Superior temporal gyrus (tissue), 1 donor: ENCODE measurements around the gene AUTS2.
"Not testable (repeated sequence)": the region's sequence is repeated elsewhere in the genome, so short reads cannot be mapped to it uniquely, and the experiment has no call there.

ENCODE experiments used
- DNase-seq: peaks from one replicate; pipeline ENCODE4 v3.0.0-alpha.2; 2016; ENCODE audit errors: extremely low spot score

AUTS2 gene

DNA sequence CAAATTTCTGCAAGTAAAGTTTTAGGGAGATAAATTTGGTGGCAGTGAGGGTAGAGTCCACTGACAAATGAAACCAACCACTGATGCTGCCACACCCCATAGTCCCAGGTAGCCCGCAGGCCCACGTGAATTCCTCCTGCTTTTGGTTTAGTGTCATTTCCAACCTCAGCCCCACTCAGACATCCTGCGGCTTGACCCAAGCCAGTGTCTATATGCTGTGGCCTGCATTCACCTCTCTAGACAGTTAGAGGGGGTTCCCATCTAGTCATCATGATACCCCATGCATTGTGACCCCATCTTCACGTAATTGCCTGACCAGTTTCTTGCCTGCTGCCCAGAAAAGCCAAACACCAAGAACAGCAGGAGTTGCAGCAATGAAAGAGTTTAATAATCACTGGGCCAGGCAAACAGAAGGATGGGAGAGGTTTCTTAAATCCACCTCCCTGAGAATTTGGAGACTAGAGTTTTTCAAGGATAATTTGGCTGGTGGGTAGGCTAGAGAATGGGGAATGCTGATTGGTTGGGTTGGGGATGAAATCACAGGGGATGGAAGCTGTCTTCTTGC, 1201.6 kb downstream of the AUTS2 start:
- DNase-seq, result no peak

GRCh38 chr7:70805360-70805759, 1207.1 kb downstream of the AUTS2 start:
- no peak for DNase-seq

- no peak for DNase-seq
Observed at GRCh38 chr7:70807650-70808049, 1209.4 kb downstream of the AUTS2 start.

GRCh38 chr7:70808876-70809275, 1210.6 kb downstream of the AUTS2 start:
- DNase-seq, result no peak

DNA sequence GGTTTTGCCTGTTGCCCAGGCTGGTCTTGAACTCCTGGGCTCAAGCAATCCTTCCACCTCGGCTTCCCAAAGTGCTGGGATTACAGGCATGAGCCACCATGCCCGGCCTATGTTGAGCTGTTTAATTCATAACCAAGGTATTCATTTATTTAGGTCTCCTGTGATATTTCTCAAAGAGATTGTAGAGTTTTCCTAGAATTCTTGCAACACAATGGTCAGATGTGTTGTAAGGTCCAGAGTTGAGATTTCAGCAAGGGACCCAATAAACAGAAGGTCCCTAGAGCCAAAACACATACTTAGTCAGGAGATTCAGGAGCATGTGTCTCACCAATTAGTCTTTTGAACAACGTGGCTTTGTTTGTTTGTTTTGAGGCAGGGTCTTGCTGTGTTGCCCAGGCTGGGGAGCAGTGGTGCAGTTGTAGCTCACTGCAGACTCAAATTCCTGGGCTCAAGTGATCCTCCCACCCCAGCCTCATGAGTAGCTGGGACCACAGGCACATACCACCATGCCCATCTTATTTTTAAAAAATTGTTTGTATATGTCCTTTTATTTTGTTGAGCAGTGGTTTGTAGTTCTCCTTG, 1212.4 kb downstream of the AUTS2 start:
- DNase-seq, result no peak

DNA sequence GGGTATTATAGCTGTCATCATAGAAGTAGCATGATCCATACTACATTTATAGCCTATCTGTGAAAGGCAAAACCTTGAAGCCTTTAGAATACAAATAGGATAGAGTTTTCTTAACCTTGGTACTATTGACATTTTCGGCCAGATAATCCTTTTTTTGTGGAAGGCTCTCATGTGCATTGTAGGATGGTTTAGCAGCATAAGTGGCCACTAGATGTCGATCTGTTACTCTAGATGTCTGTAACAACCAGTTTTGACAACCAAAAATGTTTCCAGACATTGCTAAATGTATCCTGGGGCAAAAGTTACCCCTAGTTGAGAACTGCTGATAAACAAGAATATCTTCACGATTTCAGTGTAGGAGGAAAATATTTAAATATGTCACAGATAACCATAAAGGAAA, 1214.2 kb downstream of the AUTS2 start:
- DNase-seq, result no peak

DNA sequence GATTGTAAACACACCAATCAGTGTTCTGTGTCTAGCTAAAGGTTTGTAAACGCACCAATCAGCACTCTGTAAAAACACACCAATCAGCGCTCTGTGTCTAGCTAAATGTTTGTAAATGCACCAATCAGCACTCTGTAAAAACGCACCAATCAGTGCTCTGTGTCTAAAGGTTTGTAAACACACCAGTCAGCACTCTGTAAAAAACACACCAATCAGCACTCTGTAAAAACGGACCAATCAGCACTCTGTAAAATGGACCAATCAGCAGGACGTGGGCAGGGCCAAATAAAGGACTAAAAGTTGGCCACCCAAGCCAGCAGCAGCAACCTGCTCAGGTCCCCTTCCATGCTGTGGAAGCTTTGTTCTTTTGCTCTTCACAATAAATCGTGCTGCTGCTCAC, 1224.2 kb downstream of the AUTS2 start:
- DNase-seq, result not testable (repeated sequence)

- peak; percentile 88 for DNase-seq
Observed at GRCh38 chr7:70829221-70830059, 1231.2 kb downstream of the AUTS2 start.

DNA sequence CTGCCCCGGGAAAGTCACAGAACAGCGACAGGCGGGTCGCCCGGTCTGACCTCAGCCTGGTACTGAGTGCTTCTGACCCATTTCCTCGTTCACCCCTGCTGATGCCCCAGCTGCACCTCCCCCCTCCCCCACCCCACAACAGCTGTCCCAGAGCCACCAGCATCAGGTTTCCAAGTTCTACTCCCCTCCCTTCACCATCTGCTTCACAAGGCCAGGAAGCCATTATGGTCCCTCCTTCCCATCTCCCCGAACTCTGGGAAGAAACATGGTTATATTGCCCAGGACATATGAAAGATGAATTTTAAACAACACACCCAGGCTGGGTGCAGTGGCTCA, 1231.8 kb downstream of the AUTS2 start:
- DNase-seq, result no peak

DNA sequence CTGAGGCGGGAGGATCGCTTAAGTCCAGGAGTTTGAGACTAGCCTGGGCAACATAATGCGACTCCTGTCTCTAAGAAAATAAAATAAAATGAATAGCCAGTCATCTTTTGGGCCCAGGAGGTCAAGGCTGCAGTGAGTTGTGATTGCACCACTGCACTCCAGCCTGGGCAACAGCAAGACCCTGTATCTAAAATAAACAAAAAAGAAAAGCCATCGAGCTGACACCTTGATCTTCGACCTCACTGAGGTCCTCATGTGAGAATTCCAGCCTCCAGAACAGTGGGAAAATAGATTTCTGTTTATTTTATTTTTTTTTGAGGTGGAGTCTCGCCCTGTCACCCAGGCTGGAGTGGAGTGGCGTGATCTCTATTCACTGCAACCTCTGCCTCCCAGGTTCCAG, 1232.2 kb downstream of the AUTS2 start:
- DNase-seq, result no peak

DNA sequence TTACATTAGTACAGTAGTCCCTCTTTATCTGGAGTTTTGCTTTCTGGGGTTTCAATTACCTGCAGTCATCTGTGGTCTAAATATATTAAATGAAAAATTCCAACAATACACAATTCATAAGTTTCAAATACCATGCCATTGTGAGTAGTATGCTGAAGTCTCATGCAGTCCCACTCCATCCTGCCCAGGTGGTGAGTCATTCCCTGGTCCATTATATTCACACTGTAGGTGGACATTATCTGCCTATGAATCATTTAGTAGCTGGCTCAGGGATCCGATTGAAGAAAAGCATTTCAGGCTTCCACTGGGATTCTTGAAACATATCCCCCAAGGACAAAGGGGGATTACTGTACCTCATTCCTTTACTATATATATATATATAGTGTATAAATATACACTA, 1235.5 kb downstream of the AUTS2 start:
- DNase-seq, result no peak

GRCh38 chr7:70834424-70834823, 1236.1 kb downstream of the AUTS2 start:
- DNase-seq, result no peak

- DNase-seq, result no peak
Observed at GRCh38 chr7:70835658-70836057, 1237.4 kb downstream of the AUTS2 start.

- DNase-seq, result no peak
Observed at GRCh38 chr7:70836279-70836678, 1238.0 kb downstream of the AUTS2 start.

GRCh38 chr7:70836946-70837345, 1238.7 kb downstream of the AUTS2 start:
- no peak for DNase-seq

- no peak for DNase-seq
Observed at GRCh38 chr7:70837589-70837988, 1239.3 kb downstream of the AUTS2 start.

- no peak for DNase-seq
Observed at GRCh38 chr7:70838292-70838907, 1240.1 kb downstream of the AUTS2 start.
